Measurements from ENCODE around the gene ERBIN.

GRCh38 chr5:66057239-66057638 is 130.9 kb downstream of the ERBIN start:
- TF ChIP-seq CTCF (IDR thresholded peaks at IDR 0.05; ENCODE audit: poor library complexity) = no peak
- no peak for TF ChIP-seq EZH2phosphoT487 (IDR thresholded peaks at IDR 0.05; ENCODE audit: low read depth, severe bottlenecking, unreplicated experiment)
- no peak for TF ChIP-seq EZH2 (IDR thresholded peaks at IDR 0.05; ENCODE audit: borderline replicate concordance)

All from hepatocyte (in vitro differentiated cells).